ENCODE data around the gene TACR1. TPM values are rescaled to one million over a fixed set of nuclear protein-coding genes. Genes with fewer than 3 reads are reported as not detected.

The TACR1 gene
- total RNA-seq, 1 donor from 2014 or later: 0.11 TPM

GRCh38 chr2:75035444-75036353 is 163.6 kb downstream of the TACR1 start:
- DNase-seq (no peak), ATAC-seq (ENCODE audit: poor library complexity) (peak; percentile 65)
- intact Hi-C loops (cut with DNase I): no loop called here

GRCh38 chr2:75033516-75033915 is 165.8 kb downstream of the TACR1 start:
- ATAC-seq (ENCODE audit: poor library complexity) (no peak), DNase-seq (no peak)
- intact Hi-C loops (cut with DNase I): no loop called here

GRCh38 chr2:75031906-75032803 is 167.2 kb downstream of the TACR1 start:
- DNase-seq (no peak), ATAC-seq (ENCODE audit: poor library complexity) (no peak)
- intact Hi-C loops (cut with DNase I): no loop called here

GRCh38 chr2:75031171-75031570 is 168.1 kb downstream of the TACR1 start:
- intact Hi-C loops (cut with DNase I): no loop called here
- DNase-seq (no peak), ATAC-seq (ENCODE audit: poor library complexity) (no peak)

GRCh38 chr2:75030218-75031009 is 168.9 kb downstream of the TACR1 start:
- intact Hi-C loops (cut with DNase I): no loop called here
- ATAC-seq (ENCODE audit: poor library complexity) (no peak), DNase-seq (no peak)

- no peak for DNase-seq
- ATAC-seq (ENCODE audit: poor library complexity): no peak
- intact Hi-C loops (cut with DNase I): no loop called here
These were observed 171.4 kb downstream of the TACR1 start for GRCh38 chr2:75027886-75028285.

- intact Hi-C loops (cut with DNase I): no loop called here
- no peak for ATAC-seq (ENCODE audit: poor library complexity)
- DNase-seq: no peak
These were observed 173.5 kb downstream of the TACR1 start for GRCh38 chr2:75025633-75026380.

- DNase-seq: no peak
- no peak for ATAC-seq (ENCODE audit: poor library complexity)
- intact Hi-C loops (cut with DNase I): no loop called here
These were observed 174.1 kb downstream of the TACR1 start for GRCh38 chr2:75025216-75025615.

- intact Hi-C loops (cut with DNase I): no loop called here
- no peak for DNase-seq
- ATAC-seq (ENCODE audit: poor library complexity): no peak
These were observed 175.5 kb downstream of the TACR1 start for GRCh38 chr2:75023666-75024455.

- no peak for DNase-seq
- ATAC-seq (ENCODE audit: poor library complexity): no peak
- intact Hi-C loops (cut with DNase I): no loop called here
These were observed 176.8 kb downstream of the TACR1 start for GRCh38 chr2:75022516-75022915.

GRCh38 chr2:75021672-75022071 is 177.6 kb downstream of the TACR1 start:
- DNase-seq (no peak), ATAC-seq (ENCODE audit: poor library complexity) (peak; percentile 85)
- intact Hi-C loops (cut with DNase I): no loop called here

GRCh38 chr2:75020476-75020875 is 178.8 kb downstream of the TACR1 start:
- DNase-seq: no peak
- intact Hi-C loops (cut with DNase I): no loop called here
- ATAC-seq (ENCODE audit: poor library complexity): no peak

GRCh38 chr2:75019790-75020189 is 179.5 kb downstream of the TACR1 start:
- ATAC-seq (ENCODE audit: poor library complexity): no peak
- DNase-seq: no peak
- intact Hi-C loops (cut with DNase I): no loop called here

- peak; percentile 51 for ATAC-seq (ENCODE audit: poor library complexity)
- intact Hi-C loops (cut with DNase I): no loop called here
- DNase-seq: no peak
These were observed 181.2 kb downstream of the TACR1 start for GRCh38 chr2:75018162-75018561.

- no peak for DNase-seq
- ATAC-seq (ENCODE audit: poor library complexity): no peak
- intact Hi-C loops (cut with DNase I): no loop called here
These were observed 187.2 kb downstream of the TACR1 start for GRCh38 chr2:75012080-75012479.

GRCh38 chr2:75010571-75010970 is 188.7 kb downstream of the TACR1 start:
- DNase-seq (no peak), ATAC-seq (ENCODE audit: poor library complexity) (no peak)
- intact Hi-C loops (cut with DNase I): no loop called here

GRCh38 chr2:75007819-75008218 is 191.5 kb downstream of the TACR1 start:
- ATAC-seq (ENCODE audit: poor library complexity) (no peak), DNase-seq (no peak)
- intact Hi-C loops (cut with DNase I): no loop called here

- DNase-seq (no peak), ATAC-seq (ENCODE audit: poor library complexity) (no peak)
These were observed 192.3 kb downstream of the TACR1 start for GRCh38 chr2:75007061-75007460.

More at GRCh38 chr2:75007061-75007460, 192.3 kb downstream of the TACR1 start:
- intact Hi-C loops (cut with DNase I): no loop called here

Measured in Right ventricle myocardium superior (tissue), 1 donor.